HG03442 (cell line): ENCODE results near the gene LDLRAP1.

Experiments
- ATAC-seq: cut with Tn5 transposase; IDR thresholded peaks from one replicate; pipeline ENCODE4 v1.9.1; 2021; ENCODE audit warnings: mild to moderate bottlenecking, moderate library complexity; ENCODE audit not compliant: unreplicated experiment

Gene LDLRAP1

GRCh38 chr1:25560788-25561187, 17.4 kb downstream of the LDLRAP1 start:
- ATAC-seq = no peak

- no peak for ATAC-seq
Measured at GRCh38 chr1:25561421-25562100, 18.2 kb downstream of the LDLRAP1 start.

- peak; percentile 59 for ATAC-seq
Measured at GRCh38 chr1:25562101-25562927, 18.9 kb downstream of the LDLRAP1 start.

GRCh38 chr1:25562928-25563283, 19.5 kb downstream of the LDLRAP1 start:
- no peak for ATAC-seq

- no peak for ATAC-seq
Measured at GRCh38 chr1:25563330-25564215, 20.2 kb downstream of the LDLRAP1 start.

- no peak for ATAC-seq
Measured at GRCh38 chr1:25564777-25565574, 21.6 kb downstream of the LDLRAP1 start.

GRCh38 chr1:25565626-25566025, 22.2 kb downstream of the LDLRAP1 start:
- ATAC-seq = no peak

GRCh38 chr1:25566176-25566729, 22.8 kb downstream of the LDLRAP1 start:
- ATAC-seq = no peak

GRCh38 chr1:25566730-25567341, 23.4 kb downstream of the LDLRAP1 start:
- ATAC-seq = no peak

- ATAC-seq = no peak
Measured at GRCh38 chr1:25567710-25568089, 24.3 kb downstream of the LDLRAP1 start.

GRCh38 chr1:25568090-25568833, 24.9 kb downstream of the LDLRAP1 start:
- ATAC-seq = no peak

- ATAC-seq = no peak
Measured at GRCh38 chr1:25568834-25569596, 25.6 kb downstream of the LDLRAP1 start.

GRCh38 chr1:25569597-25570396, 26.4 kb downstream of the LDLRAP1 start:
- no peak for ATAC-seq

GRCh38 chr1:25570798-25571521, 27.6 kb downstream of the LDLRAP1 start:
- no peak for ATAC-seq

GRCh38 chr1:25571522-25571970, 28.1 kb downstream of the LDLRAP1 start:
- ATAC-seq = no peak

- ATAC-seq = no peak
Measured at GRCh38 chr1:25572107-25572506, 28.7 kb downstream of the LDLRAP1 start.
